Daoy (cell line): Measurements from ENCODE around the gene FERMT1. TPM values are rescaled to one million over a fixed set of nuclear protein-coding genes. Genes with fewer than 3 reads are reported as not detected.
"Not testable (repeated sequence)": the region's sequence is repeated elsewhere in the genome, so short reads cannot be mapped to it uniquely, and the experiment has no call there.

Experiments used
- DNase-seq: peaks from one replicate; pipeline ENCODE4 v3.0.0-alpha.2; 2015; ENCODE audit warnings: low read depth
- total RNA-seq: library from RNA; depleted of rRNA; stranded (reverse); fragments of >200 nt; shearing (Covaris generic); gene quantifications from 2 replicates; pipeline ENCODE4 v1.2.3, GENCODE V29; 2014

FERMT1 gene
- total RNA-seq, 1 experiment from 2014 or later, result 4.6 TPM

- DNase-seq, result no peak
These were observed 7.5 kb downstream of the FERMT1 start for GRCh38 chr20:6115221-6115895.

- no peak for DNase-seq
These were observed 8.1 kb downstream of the FERMT1 start for GRCh38 chr20:6114696-6115095.

GRCh38 chr20:6113951-6114350 lies 8.9 kb downstream of the FERMT1 start:
- DNase-seq, result no peak

GRCh38 chr20:6112965-6113364 lies 9.9 kb downstream of the FERMT1 start:
- not testable (repeated sequence) for DNase-seq

GRCh38 chr20:6108330-6108729 lies 14.5 kb downstream of the FERMT1 start:
- no peak for DNase-seq

GRCh38 chr20:6104493-6105188 lies 18.2 kb downstream of the FERMT1 start:
- peak; percentile 11 for DNase-seq

GRCh38 chr20:6103301-6103700 lies 19.5 kb downstream of the FERMT1 start:
- DNase-seq, result no peak

GRCh38 chr20:6101346-6101745 lies 21.5 kb downstream of the FERMT1 start:
- no peak for DNase-seq

GRCh38 chr20:6100246-6100645 lies 22.6 kb downstream of the FERMT1 start:
- no peak for DNase-seq

- DNase-seq, result no peak
These were observed 23.0 kb downstream of the FERMT1 start for GRCh38 chr20:6099819-6100218.

- no peak for DNase-seq
These were observed 27.4 kb downstream of the FERMT1 start for GRCh38 chr20:6095409-6095808.

- no peak for DNase-seq
These were observed 28.3 kb downstream of the FERMT1 start for GRCh38 chr20:6094565-6094964.

- DNase-seq, result no peak
These were observed 28.8 kb downstream of the FERMT1 start for GRCh38 chr20:6094063-6094462.

- DNase-seq, result no peak
These were observed 31.2 kb downstream of the FERMT1 start for GRCh38 chr20:6091661-6092060.

GRCh38 chr20:6086868-6087267 lies 36.0 kb downstream of the FERMT1 start:
- no peak for DNase-seq

- DNase-seq, result no peak
These were observed 38.9 kb downstream of the FERMT1 start for GRCh38 chr20:6083926-6084325.

GRCh38 chr20:6081236-6081635 lies 41.6 kb downstream of the FERMT1 start:
- peak; percentile 14 for DNase-seq

GRCh38 chr20:6079016-6079415 lies 43.8 kb downstream of the FERMT1 start:
- no peak for DNase-seq

GRCh38 chr20:6075428-6076219 lies 47.2 kb downstream of the FERMT1 start:
- DNase-seq, result no peak

- no peak for DNase-seq
These were observed 48.0 kb downstream of the FERMT1 start for GRCh38 chr20:6074784-6075183.

- DNase-seq, result no peak
These were observed 48.7 kb downstream of the FERMT1 start for GRCh38 chr20:6074145-6074561.

GRCh38 chr20:6070829-6071695 lies 51.8 kb downstream of the FERMT1 start:
- no peak for DNase-seq
